ENCODE data around the gene ATP8A2.

DNA sequence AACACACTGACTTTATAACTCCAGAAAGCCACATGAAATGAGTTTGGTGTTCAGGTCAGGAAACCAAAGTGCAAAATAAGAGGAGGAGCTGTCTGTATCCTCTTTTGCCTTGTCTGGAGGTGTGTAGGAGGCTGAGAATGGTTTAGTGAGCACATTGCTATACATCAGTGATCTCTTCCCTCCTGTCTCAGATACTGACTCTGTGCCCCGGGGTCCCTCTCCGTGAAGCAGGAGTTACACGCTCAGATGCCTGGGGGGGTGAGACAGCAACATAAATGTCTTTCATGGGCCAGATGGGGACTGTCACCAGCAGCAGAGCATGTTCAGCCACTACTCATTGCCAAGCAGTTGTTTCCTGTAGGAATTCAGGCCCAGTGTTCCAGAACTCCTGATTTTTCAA, 285.4 kb downstream of the ATP8A2 start:
- no peak for TF ChIP-seq POLR2A (IDR thresholded peaks at IDR 0.05; ENCODE audit: low read length)
- no peak for TF ChIP-seq GATA1 (IDR thresholded peaks at IDR 0.05; ENCODE audit: low read depth, low read length)
